ENCODE results near the gene MS4A2.

GRCh38 chr11:60056349-60056969 lies 32.0 kb upstream of the MS4A2 start, which contains the start of gene MS4A3:
- TF ChIP-seq RAD21 (IDR thresholded peaks at IDR 0.05; ENCODE audit: low read depth), result no peak
- TF ChIP-seq EP300 (IDR thresholded peaks at IDR 0.05; ENCODE audit: borderline replicate concordance), result no peak
- TF ChIP-seq NFIC (IDR thresholded peaks at IDR 0.05), result no peak
- no peak for TF ChIP-seq CEBPB (IDR thresholded peaks at IDR 0.05)
- TF ChIP-seq REST (IDR thresholded peaks at IDR 0.05; ENCODE audit: low read depth), result no peak
- TF ChIP-seq TAF1 (IDR thresholded peaks at IDR 0.05; ENCODE audit: low read depth), result no peak
- no peak for TF ChIP-seq EGR1 (IDR thresholded peaks at IDR 0.05)
- no peak for TF ChIP-seq MAX (IDR thresholded peaks at IDR 0.05)
- TF ChIP-seq ZBTB7A (IDR thresholded peaks at IDR 0.05; ENCODE audit: low read depth), result no peak
- TF ChIP-seq TEAD4 (IDR thresholded peaks at IDR 0.05), result no peak
- TF ChIP-seq CREB1 (IDR thresholded peaks at IDR 0.05; ENCODE audit: low read depth), result no peak
- TF ChIP-seq FOXM1 (IDR thresholded peaks at IDR 0.05; ENCODE audit: borderline replicate concordance, low read depth), result no peak
- no peak for TF ChIP-seq YY1 (IDR thresholded peaks at IDR 0.05; ENCODE audit: low read depth)

Data from Ishikawa (cell line).